ENCODE results near the gene TWF1. TPM values are rescaled to one million over a fixed set of nuclear protein-coding genes. Genes with fewer than 3 reads are reported as not detected.

The TWF1 gene
- total and polyA plus RNA-seq, 2 of the 8 experiments (the other 6 are each of a cell fraction or from before 2014, with no cell fraction given) = 7.6 to 27.9 TPM

DNA sequence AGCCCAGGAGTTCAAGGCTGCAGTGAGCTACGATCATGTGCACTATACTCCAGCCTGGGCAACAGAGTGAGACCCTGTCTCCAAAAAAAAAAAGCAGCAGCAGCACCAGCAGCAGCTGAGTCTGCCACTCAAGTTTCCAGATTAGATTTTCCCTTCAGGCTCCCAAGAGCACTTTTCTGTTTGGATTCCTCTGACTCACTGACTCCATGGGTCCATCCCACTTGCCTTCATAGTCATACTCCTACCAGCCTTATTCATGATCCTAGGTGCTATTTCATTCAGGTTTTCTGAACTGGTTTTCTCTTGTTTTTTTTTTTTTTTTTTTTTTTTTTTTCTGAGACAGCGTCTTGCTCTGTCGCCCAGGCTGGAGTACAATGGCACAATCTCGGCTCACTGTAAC, 6.8 kb upstream of the TWF1 start (continued):
- TF ChIP-seq, protein P1, sequence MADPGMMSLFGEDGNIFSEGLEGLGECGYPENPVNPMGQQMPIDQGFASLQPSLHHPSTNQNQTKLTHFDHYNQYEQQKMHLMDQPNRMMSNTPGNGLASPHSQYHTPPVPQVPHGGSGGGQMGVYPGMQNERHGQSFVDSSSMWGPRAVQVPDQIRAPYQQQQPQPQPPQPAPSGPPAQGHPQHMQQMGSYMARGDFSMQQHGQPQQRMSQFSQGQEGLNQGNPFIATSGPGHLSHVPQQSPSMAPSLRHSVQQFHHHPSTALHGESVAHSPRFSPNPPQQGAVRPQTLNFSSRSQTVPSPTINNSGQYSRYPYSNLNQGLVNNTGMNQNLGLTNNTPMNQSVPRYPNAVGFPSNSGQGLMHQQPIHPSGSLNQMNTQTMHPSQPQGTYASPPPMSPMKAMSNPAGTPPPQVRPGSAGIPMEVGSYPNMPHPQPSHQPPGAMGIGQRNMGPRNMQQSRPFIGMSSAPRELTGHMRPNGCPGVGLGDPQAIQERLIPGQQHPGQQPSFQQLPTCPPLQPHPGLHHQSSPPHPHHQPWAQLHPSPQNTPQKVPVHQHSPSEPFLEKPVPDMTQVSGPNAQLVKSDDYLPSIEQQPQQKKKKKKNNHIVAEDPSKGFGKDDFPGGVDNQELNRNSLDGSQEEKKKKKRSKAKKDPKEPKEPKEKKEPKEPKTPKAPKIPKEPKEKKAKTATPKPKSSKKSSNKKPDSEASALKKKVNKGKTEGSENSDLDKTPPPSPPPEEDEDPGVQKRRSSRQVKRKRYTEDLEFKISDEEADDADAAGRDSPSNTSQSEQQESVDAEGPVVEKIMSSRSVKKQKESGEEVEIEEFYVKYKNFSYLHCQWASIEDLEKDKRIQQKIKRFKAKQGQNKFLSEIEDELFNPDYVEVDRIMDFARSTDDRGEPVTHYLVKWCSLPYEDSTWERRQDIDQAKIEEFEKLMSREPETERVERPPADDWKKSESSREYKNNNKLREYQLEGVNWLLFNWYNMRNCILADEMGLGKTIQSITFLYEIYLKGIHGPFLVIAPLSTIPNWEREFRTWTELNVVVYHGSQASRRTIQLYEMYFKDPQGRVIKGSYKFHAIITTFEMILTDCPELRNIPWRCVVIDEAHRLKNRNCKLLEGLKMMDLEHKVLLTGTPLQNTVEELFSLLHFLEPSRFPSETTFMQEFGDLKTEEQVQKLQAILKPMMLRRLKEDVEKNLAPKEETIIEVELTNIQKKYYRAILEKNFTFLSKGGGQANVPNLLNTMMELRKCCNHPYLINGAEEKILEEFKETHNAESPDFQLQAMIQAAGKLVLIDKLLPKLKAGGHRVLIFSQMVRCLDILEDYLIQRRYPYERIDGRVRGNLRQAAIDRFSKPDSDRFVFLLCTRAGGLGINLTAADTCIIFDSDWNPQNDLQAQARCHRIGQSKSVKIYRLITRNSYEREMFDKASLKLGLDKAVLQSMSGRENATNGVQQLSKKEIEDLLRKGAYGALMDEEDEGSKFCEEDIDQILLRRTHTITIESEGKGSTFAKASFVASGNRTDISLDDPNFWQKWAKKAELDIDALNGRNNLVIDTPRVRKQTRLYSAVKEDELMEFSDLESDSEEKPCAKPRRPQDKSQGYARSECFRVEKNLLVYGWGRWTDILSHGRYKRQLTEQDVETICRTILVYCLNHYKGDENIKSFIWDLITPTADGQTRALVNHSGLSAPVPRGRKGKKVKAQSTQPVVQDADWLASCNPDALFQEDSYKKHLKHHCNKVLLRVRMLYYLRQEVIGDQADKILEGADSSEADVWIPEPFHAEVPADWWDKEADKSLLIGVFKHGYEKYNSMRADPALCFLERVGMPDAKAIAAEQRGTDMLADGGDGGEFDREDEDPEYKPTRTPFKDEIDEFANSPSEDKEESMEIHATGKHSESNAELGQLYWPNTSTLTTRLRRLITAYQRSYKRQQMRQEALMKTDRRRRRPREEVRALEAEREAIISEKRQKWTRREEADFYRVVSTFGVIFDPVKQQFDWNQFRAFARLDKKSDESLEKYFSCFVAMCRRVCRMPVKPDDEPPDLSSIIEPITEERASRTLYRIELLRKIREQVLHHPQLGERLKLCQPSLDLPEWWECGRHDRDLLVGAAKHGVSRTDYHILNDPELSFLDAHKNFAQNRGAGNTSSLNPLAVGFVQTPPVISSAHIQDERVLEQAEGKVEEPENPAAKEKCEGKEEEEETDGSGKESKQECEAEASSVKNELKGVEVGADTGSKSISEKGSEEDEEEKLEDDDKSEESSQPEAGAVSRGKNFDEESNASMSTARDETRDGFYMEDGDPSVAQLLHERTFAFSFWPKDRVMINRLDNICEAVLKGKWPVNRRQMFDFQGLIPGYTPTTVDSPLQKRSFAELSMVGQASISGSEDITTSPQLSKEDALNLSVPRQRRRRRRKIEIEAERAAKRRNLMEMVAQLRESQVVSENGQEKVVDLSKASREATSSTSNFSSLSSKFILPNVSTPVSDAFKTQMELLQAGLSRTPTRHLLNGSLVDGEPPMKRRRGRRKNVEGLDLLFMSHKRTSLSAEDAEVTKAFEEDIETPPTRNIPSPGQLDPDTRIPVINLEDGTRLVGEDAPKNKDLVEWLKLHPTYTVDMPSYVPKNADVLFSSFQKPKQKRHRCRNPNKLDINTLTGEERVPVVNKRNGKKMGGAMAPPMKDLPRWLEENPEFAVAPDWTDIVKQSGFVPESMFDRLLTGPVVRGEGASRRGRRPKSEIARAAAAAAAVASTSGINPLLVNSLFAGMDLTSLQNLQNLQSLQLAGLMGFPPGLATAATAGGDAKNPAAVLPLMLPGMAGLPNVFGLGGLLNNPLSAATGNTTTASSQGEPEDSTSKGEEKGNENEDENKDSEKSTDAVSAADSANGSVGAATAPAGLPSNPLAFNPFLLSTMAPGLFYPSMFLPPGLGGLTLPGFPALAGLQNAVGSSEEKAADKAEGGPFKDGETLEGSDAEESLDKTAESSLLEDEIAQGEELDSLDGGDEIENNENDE (IDR thresholded peaks at IDR 0.05; ENCODE audit: insufficient replicate concordance, low read length) = no peak
- TF ChIP-seq JUND (IDR thresholded peaks at IDR 0.05; ENCODE audit: low read length) (no peak), RFX5 (IDR thresholded peaks at IDR 0.05; ENCODE audit: borderline replicate concordance, low read depth, low read length) (no peak), SIRT6 (IDR thresholded peaks at IDR 0.05; ENCODE audit: low read length) (no peak), SUZ12 (IDR thresholded peaks at IDR 0.05; ENCODE audit: low read length) (no peak), BCL11A (IDR thresholded peaks at IDR 0.05; ENCODE audit: low read depth in 2 of 2, low read length in 2 of 2) (no peak), SP1 (IDR thresholded peaks at IDR 0.05; ENCODE audit: low read depth, low read length) (no peak)

All from H1 (cell line).